Prostate gland (tissue), 2 donors: ENCODE results near the gene PAXIP1. TPM values are rescaled to one million over a fixed set of nuclear protein-coding genes. Genes with fewer than 3 reads are reported as not detected.

Source experiments
- DNase-seq: peaks from one replicate; pipeline ENCODE4 v3.0.0-alpha.2; 2019; ENCODE audit warnings: low spot score
- H3K27ac ChIP-seq, 2 donors: fragments of 200-600 bp; sonication (generic); 2 replicates each; pipeline ENCODE4 v1.5.1; 2017 to 2019
- H3K27me3 ChIP-seq: fragments of 200-600 bp; sonication (generic); replicated peaks from 2 replicates; pipeline ENCODE4 v1.5.1; 2019; ENCODE audit not compliant: insufficient read depth
- H3K36me3 ChIP-seq, 2 donors: fragments of 200-600 bp; sonication (generic); 1 replicate in 1 of 2; 2 replicates in 1 of 2; pipeline versions ENCODE4 v1.5.1 to v1.8.1; 2017 to 2019
- H3K4me1 ChIP-seq: fragments of 200-600 bp; sonication (generic); replicated peaks from 2 replicates; pipeline ENCODE4 v1.5.1; 2019
- H3K4me3 ChIP-seq, 2 donors: fragments of 200-600 bp; sonication (generic); 2 replicates each; pipeline ENCODE4 v1.5.1; 2017 to 2019
- H3K9me3 ChIP-seq: fragments of 200-600 bp; sonication (generic); 2 replicates; pipeline ENCODE4 v1.5.1; 2017
- CTCF ChIP-seq, 4 experiments: fragments of 200-600 bp in 2 of 4; fragments of 450-650 bp in 2 of 4; sonication (generic) in 2 of 4; IDR thresholded peaks; 1 replicate in 3 of 4; 2 replicates in 1 of 4; pipeline ENCODE4 v1.5.1; 2016 to 2019; ENCODE audit warnings: antibody characterized with exemption in 4 of 4, mild to moderate bottlenecking in 2 of 4, moderate library complexity in 2 of 4
- POLR2A ChIP-seq: fragments of 450-650 bp; IDR thresholded peaks from one replicate; pipeline ENCODE4 v1.6.1; 2016; ENCODE audit warnings: antibody characterized with exemption, mild to moderate bottlenecking
- POLR2AphosphoS5 ChIP-seq: sonication (generic); formaldehyde crosslinking; IDR thresholded peaks from one replicate; pipeline ENCODE4 v1.6.1; 2017; ENCODE audit warnings: antibody characterized with exemption
- WGBS: methylation state at CpG from one replicate; pipeline ENCODE4 v1.1.5; 2018; 5-methylcytosine and 5-hydroxymethylcytosine counted together
- intact Hi-C: fragments of 100-400 bp; cut with DNase I; formaldehyde crosslinking; loops from one replicate; pipeline ENCODE4 v1.14.2; 2022
- total RNA-seq, 2 donors: library from RNA; depleted of rRNA; stranded (reverse); fragments of >200 nt; gene quantifications; one replicate each; pipeline ENCODE4 v1.1.0, GENCODE V29; 2016

Gene PAXIP1
- total RNA-seq, 2 donors from 2014 or later: 15.8 to 24.1 TPM

GRCh38 chr7:154902600-154903082, 100.3 kb downstream of the PAXIP1 start:
- 76% methylated on average over 6 of the region's 6 CpGs for WGBS
- TF ChIP-seq POLR2A: no peak
- no peak for TF ChIP-seq CTCF (IDR thresholded peaks at IDR 0.05)
- no peak for TF ChIP-seq POLR2AphosphoS5

GRCh38 chr7:154899862-154900261, 103.1 kb downstream of the PAXIP1 start:
- Histone ChIP-seq H3K27me3 (no peaks in the 10 kb centered on the region), H3K9me3 (no peaks in the 10 kb centered on the region), H3K4me1 (no peaks in the 10 kb centered on the region), H3K27ac (no peak overlapping the region), H3K4me3 (no peak overlapping the region), H3K36me3 (no peaks in the 10 kb centered on the region)
- TF ChIP-seq CTCF (IDR thresholded peaks at IDR 0.05) (no peak), POLR2AphosphoS5 (no peak), POLR2A (no peak)
- 67% methylated on average over 5 of the region's 5 CpGs for WGBS
- no peak for DNase-seq
- intact Hi-C loops: loop anchor here (5.0 kb wide), 1 partner anchor 642 kb away; no protein-coding TSS in a partner anchor

More at GRCh38 chr7:154902600-154903082, 100.3 kb downstream of the PAXIP1 start:
- H3K36me3 ChIP-seq: no peaks in the 10 kb centered on the region
- H3K4me1 ChIP-seq: no peaks in the 10 kb centered on the region
- intact Hi-C loops: loop anchor here (5.0 kb wide), 1 partner anchor 640 kb away; no protein-coding TSS in a partner anchor
- H3K9me3 ChIP-seq: no peaks in the 10 kb centered on the region
- DNase-seq: no peak
- H3K27me3 ChIP-seq: no peaks in the 10 kb centered on the region
- H3K4me3 ChIP-seq: no peak overlapping the region
- H3K27ac ChIP-seq: no peak overlapping the region

GRCh38 chr7:154898973-154899855, 103.7 kb downstream of the PAXIP1 start:
- H3K36me3 ChIP-seq: no peaks in the 10 kb centered on the region
- 88% methylated on average over 24 of the region's 24 CpGs for WGBS
- DNase-seq: no peak
- H3K27ac ChIP-seq: no peak overlapping the region
- no peaks in the 10 kb centered on the region for H3K27me3 ChIP-seq
- no peaks in the 10 kb centered on the region for H3K4me1 ChIP-seq
- intact Hi-C loops: no loop called here
- no peaks in the 10 kb centered on the region for H3K9me3 ChIP-seq
- no peak for TF ChIP-seq CTCF (IDR thresholded peaks at IDR 0.05)
- TF ChIP-seq POLR2AphosphoS5: no peak
- TF ChIP-seq POLR2A: no peak
- H3K4me3 ChIP-seq: no peak overlapping the region

DNA sequence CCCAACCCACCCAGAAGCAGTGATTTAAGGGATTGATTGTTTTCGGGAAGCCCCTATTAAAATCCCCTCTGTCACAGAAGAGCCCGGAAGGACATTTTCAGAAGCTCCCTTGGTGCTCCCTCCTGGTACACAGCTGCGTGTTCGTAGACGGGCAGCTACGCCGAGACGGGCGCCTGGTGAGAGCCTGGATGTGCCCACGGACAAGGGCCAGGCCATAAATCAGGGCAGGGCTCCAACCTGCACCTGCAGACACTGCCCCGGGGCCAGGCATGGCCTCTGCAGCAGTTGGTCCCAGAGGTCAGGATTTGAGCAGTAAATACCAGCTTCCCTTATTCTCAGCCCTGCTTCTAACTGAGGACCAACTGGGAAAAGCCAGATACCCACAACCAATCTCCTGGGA, 106.8 kb downstream of the PAXIP1 start:
- Histone ChIP-seq H3K4me3 (no peak overlapping the region), H3K9me3 (no peaks in the 10 kb centered on the region), H3K27me3 (no peaks in the 10 kb centered on the region), H3K36me3 (no peaks in the 10 kb centered on the region), H3K4me1 (no peaks in the 10 kb centered on the region), H3K27ac (no peak overlapping the region)
- no peak for TF ChIP-seq POLR2AphosphoS5
- no peak for TF ChIP-seq POLR2A
- no peak for TF ChIP-seq CTCF (IDR thresholded peaks at IDR 0.05)
- 91% methylated on average over 11 of the region's 11 CpGs for WGBS
- DNase-seq: no peak
- intact Hi-C loops: no loop called here

Other genes starting within 250 kb of the PAXIP1 start
- not detected for gene HTR5A, start 67.2 kb upstream of the PAXIP1 start, total RNA-seq